Spleen (tissue), 7 donors: ENCODE measurements around the gene CFAP91.

Experiments
- CTCF ChIP-seq, 11 experiments: fragments of 200-600 bp in 7 of 11; fragments of 450-650 bp in 4 of 11; sonication (generic) in 4 of 11; IDR thresholded peaks in 8 of 11; conservative IDR thresholded peaks in 3 of 11; 1 replicate in 7 of 11; 2 replicates in 4 of 11; pipeline versions ENCODE4 v1.4.0 to v1.8.0; 2016 to 2021; ENCODE audit warnings: antibody characterized with exemption in 11 of 11, inconsistent platforms in 4 of 11, mild to moderate bottlenecking in 1 of 11
- POLR2A ChIP-seq, 3 donors: fragments of 450-650 bp; IDR thresholded peaks; one replicate each; pipeline ENCODE4 v1.5.1; 2017; ENCODE audit warnings: antibody characterized with exemption in 3 of 3, mild to moderate bottlenecking in 1 of 3
- POLR2AphosphoS5 ChIP-seq, 3 donors: sonication (generic); formaldehyde crosslinking; IDR thresholded peaks; one replicate each; pipeline ENCODE4 v1.5.1; 2017; ENCODE audit warnings: antibody characterized with exemption in 3 of 3
- donor health status: DM: no; HTN: no; CAD: no; lungs with moderate emphysema.
- donor health status: DM: no; HTN: no; CAD: no.
- donor health status: DM: no; HTN: no; CAD: no.

DNA sequence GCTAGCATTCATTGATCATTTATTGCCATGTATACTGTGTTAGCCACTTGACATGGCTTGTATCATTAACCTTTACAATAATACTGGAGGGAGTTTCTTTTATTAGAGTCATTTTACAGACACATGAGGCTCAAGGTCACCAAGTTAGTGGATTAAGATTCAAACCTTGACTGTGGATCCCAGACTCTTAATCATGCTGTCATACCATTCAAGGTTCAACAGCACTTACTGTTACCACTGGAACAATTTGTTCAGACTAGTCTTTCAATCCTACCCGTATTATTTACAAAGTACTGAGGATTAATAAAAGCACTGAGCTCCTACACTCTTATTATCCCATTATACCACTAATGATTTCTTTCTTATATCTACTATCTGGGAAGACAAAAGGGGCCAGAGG lies 26.8 kb upstream of the CFAP91 start:
- TF ChIP-seq CTCF (IDR thresholded peaks at IDR 0.05 in 8 of 11, conservative IDR thresholded peaks at IDR 0.05 in 3 of 11), result no peak
- no peak for TF ChIP-seq POLR2A (IDR thresholded peaks at IDR 0.05)
- TF ChIP-seq POLR2AphosphoS5 (IDR thresholded peaks at IDR 0.05), result no peak
